Endothelial cell of umbilical vein (primary cell): ENCODE data around the gene BMP2K. TPM values are rescaled to one million over a fixed set of nuclear protein-coding genes. Genes with fewer than 3 reads are reported as not detected.

Experiments
- Bru-seq: library from RNA; stranded (reverse); fragments of 400-500 nt; gene quantifications from one replicate; lab custom pipeline; 2021; lab: Mats Ljungman, UMichigan
- BruChase-seq, 2 experiments: library from RNA; stranded (reverse); fragments of 400-500 nt; gene quantifications; one replicate each; lab custom pipeline; 2021; lab: Mats Ljungman, UMichigan
- BruUV-seq: library from RNA; stranded (reverse); fragments of 400-500 nt; replicated peaks from 2 replicates; lab custom pipeline; 2021; lab: Mats Ljungman, UMichigan
- CTCF ChIA-PET: fragments of 300-600, 350-600 bp; sonication (Branson Sonifier 250); formaldehyde crosslinking; loops from one replicate; lab custom pipeline; 2021; ENCODE audit warnings: antibody characterized with exemption, inconsistent platforms; lab: Charles Lee
- POLR2A ChIA-PET: fragments of 300-600, 350-600 bp; sonication (Branson Sonifier 250); formaldehyde crosslinking; loops from one replicate; lab custom pipeline; 2021; ENCODE audit warnings: antibody characterized with exemption, inconsistent platforms; lab: Charles Lee
- DNase-seq: peaks from one replicate; pipeline ENCODE4 v3.0.0-alpha.2; 2011; ENCODE audit warnings: low read depth, low spot score
- FAIRE-seq: peaks from 2 replicates; lab custom pipeline; 2011; peaks lifted over from hg19 to GRCh38; lab: Jason Lieb, UNC
- H2AFZ ChIP-seq: 2 replicates; pipeline ENCODE4 v1.6.0; 2012; ENCODE audit warnings: low read depth, low read length, control low read depth, inconsistent platforms
- H3K27ac ChIP-seq: 2 replicates; pipeline ENCODE4 v1.5.1; 2011; ENCODE audit warnings: low read depth, mild to moderate bottlenecking, control low read depth, low read length, moderate library complexity; ENCODE audit not compliant: insufficient read depth
- H3K27me3 ChIP-seq, 2 experiments: 2 replicates each; pipeline versions ENCODE4 v1.6.0 to v1.6.1; 2011; ENCODE audit warnings: low read length in 2 of 2, mixed read lengths in 1 of 2; ENCODE audit not compliant: control insufficient read depth in 2 of 2, insufficient read depth in 2 of 2
- H3K36me3 ChIP-seq, 2 experiments: 2 replicates in 1 of 2; 3 replicates in 1 of 2; pipeline ENCODE4 v1.5.1; 2011; ENCODE audit warnings: low read length in 2 of 2, mild to moderate bottlenecking in 1 of 2, moderate library complexity in 1 of 2; ENCODE audit not compliant: control insufficient read depth in 2 of 2, insufficient read depth in 2 of 2; ENCODE audit errors: extremely low read depth in 1 of 2
- H3K4me1 ChIP-seq: 3 replicates; pipeline ENCODE4 v1.5.1; 2011; ENCODE audit warnings: mild to moderate bottlenecking, low read length; ENCODE audit not compliant: control insufficient read depth, insufficient read depth; ENCODE audit errors: extremely low read depth
- H3K4me2 ChIP-seq: 2 replicates; pipeline ENCODE4 v1.6.1; 2011; ENCODE audit warnings: low read length, control low read depth, mixed read lengths; ENCODE audit not compliant: insufficient read depth
- H3K4me3 ChIP-seq, 3 experiments: fragments of 200-600 bp in 1 of 3; sonication (generic), shearing (Covaris generic) in 1 of 3; replicated peaks in 1 of 3; 2 replicates each; pipeline ENCODE4 v1.5.1; 2011 to 2016; ENCODE audit warnings: control low read depth in 3 of 3, low read length in 3 of 3, mild to moderate bottlenecking in 2 of 3, inconsistent platforms in 1 of 3, low read depth in 1 of 3, moderate library complexity in 1 of 3; ENCODE audit not compliant: insufficient read depth in 1 of 3
- H3K79me2 ChIP-seq: 2 replicates; pipeline ENCODE4 v1.6.0; 2012; ENCODE audit warnings: low read length, inconsistent platforms; ENCODE audit not compliant: control insufficient read depth, insufficient read depth
- H3K9ac ChIP-seq: replicated peaks from 2 replicates; pipeline ENCODE3; 2011; ENCODE audit warnings: low read length, control low read depth; ENCODE audit not compliant: insufficient read depth; ENCODE audit errors: extremely low read depth
- H3K9me1 ChIP-seq: replicated peaks from 3 replicates; pipeline ENCODE4 v1.6.0; 2011; ENCODE audit warnings: mild to moderate bottlenecking, low read length; ENCODE audit not compliant: control insufficient read depth, insufficient read depth; ENCODE audit errors: extremely low read depth
- H3K9me3 ChIP-seq: replicated peaks from 2 replicates; pipeline ENCODE4 v1.5.1; 2012; ENCODE audit warnings: low read length, inconsistent platforms; ENCODE audit not compliant: control insufficient read depth, insufficient read depth
- H4K20me1 ChIP-seq: replicated peaks from 2 replicates; pipeline ENCODE3; 2011; ENCODE audit warnings: mild to moderate bottlenecking, low read length; ENCODE audit not compliant: control insufficient read depth, insufficient read depth; ENCODE audit errors: extremely low read depth
- EZH2 ChIP-seq: IDR thresholded peaks from 2 replicates; pipeline ENCODE4 v1.6.1; 2012; ENCODE audit warnings: borderline replicate concordance, low read depth, mild to moderate bottlenecking, moderate library complexity, low read length, inconsistent platforms; ENCODE audit not compliant: severe bottlenecking
- FOS ChIP-seq: IDR thresholded peaks from 2 replicates; pipeline ENCODE4 v1.6.1; 2011; ENCODE audit warnings: mild to moderate bottlenecking, low read length, moderate library complexity, borderline replicate concordance; ENCODE audit not compliant: insufficient read depth
- JUN ChIP-seq: IDR thresholded peaks from 2 replicates; pipeline ENCODE4 v1.6.1; 2011; ENCODE audit warnings: borderline replicate concordance, low read depth; ENCODE audit not compliant: insufficient read length, insufficient read depth
- MYC ChIP-seq: IDR thresholded peaks from one replicate; pipeline ENCODE4 v1.6.1; 2011; ENCODE audit warnings: mild to moderate bottlenecking, low read depth, low read length
- POLR2A ChIP-seq: IDR thresholded peaks from 2 replicates; pipeline ENCODE4 v1.6.1; 2012; ENCODE audit warnings: low read depth, mild to moderate bottlenecking, control low read depth, low read length
- POLR2AphosphoS5 ChIP-seq: IDR thresholded peaks from 2 replicates; pipeline ENCODE4 v1.6.1; 2012; ENCODE audit warnings: low read depth, mild to moderate bottlenecking, control low read depth, low read length, moderate library complexity; ENCODE audit not compliant: insufficient read depth
- dilution Hi-C: fragments of 300-500 bp; cut with MboI; formaldehyde crosslinking; loops from one replicate; pipeline ENCODE4 v1.15.0; 2019; ENCODE audit warnings: low sequenced_read_pairs; ENCODE audit not compliant: extremely low pct_ligation_motif_present
- intact Hi-C: fragments of 100-400 bp; cut with micrococcal nuclease; formaldehyde crosslinking; loops from one replicate; pipeline ENCODE4 v1.10.0; 2022
- long read RNA-seq: library from polyadenylated mRNA; stranded (forward); transcript quantifications from one replicate; pipeline ENCODE4 v2.0.0, GENCODE V29; 2021
- polyA minus RNA-seq, 3 experiments: library from RNA; depleted of rRNA, polyadenylated mRNA; stranded (reverse); fragments of >200 nt; gene quantifications; 1 replicate in 1 of 3; 2 replicates in 2 of 3; pipeline ENCODE4 v1.2.3, GENCODE V29; 2011
- polyA plus RNA-seq, 4 experiments: library from polyadenylated mRNA; depleted of rRNA in 3 of 4; stranded (reverse) in 3 of 4; unstranded in 1 of 4; fragments of >200 nt; gene quantifications; 2 replicates each; pipeline versions ENCODE4 v1.2.1 to v1.2.3, GENCODE V29; 2011 to 2012; ENCODE audit warnings: missing spikeins in 1 of 4
- total RNA-seq: library from RNA; stranded (reverse); gene quantifications from 2 replicates; pipeline ENCODE4 v1.2.3, GENCODE V29; 2021

The BMP2K gene
- total RNA-seq = 37.9 and 38.9 TPM in 2 replicates
- polyA plus RNA-seq = 14.9 and 16.1 TPM in 2 replicates
- 13.1 and 16.8 TPM in 2 replicates for polyA plus RNA-seq (2011; cell fraction: cytosol; rRNA removed)
- polyA plus RNA-seq (2011; cell fraction: nucleus; rRNA removed) = 60.9 and 70.7 TPM in 2 replicates
- 15.3 and 16.1 TPM in 2 replicates for polyA plus RNA-seq (2012)
- polyA minus RNA-seq = 43.5 and 55.3 TPM in 2 replicates
- 10.2 TPM for polyA minus RNA-seq (2011; cell fraction: cytosol; rRNA and poly(A)+ RNA removed)
- polyA minus RNA-seq (2011; cell fraction: nucleus; rRNA and poly(A)+ RNA removed) = 132 and 204 TPM in 2 replicates
- percentile 92 among the genes with signal in this experiment for Bru-seq, nascent RNA
- percentile 69 among the genes with signal in this experiment for BruChase-seq, experiment 1, labeled RNA remaining after a 6-hour chase
- BruChase-seq, experiment 2, labeled RNA remaining after a 2-hour chase = percentile 80 among the genes with signal in this experiment
- long read RNA-seq, transcript BMP2K-204 (14 exons, 3,195 nt) = major isoform, 12 of 44 reads
- long read RNA-seq, partial matches to known transcripts = 8 of 44 reads
- long read RNA-seq, other reads (novel, unspliced or antisense) = 21 of 44 reads

GRCh38 chr4:78776079-78776728 lies at the start of gene BMP2K:
Gene BMP2K (plus strand): TSS chr4:78776350. CDS start chr4:78776544, 194 bp downstream.
- Histone ChIP-seq H3K36me3 (no peaks in the 10 kb centered on the region), H4K20me1 (peaks cover 6% of the 10 kb centered on the region), H3K79me2 (peaks cover 48% of the 10 kb centered on the region), H2AFZ (peak within 1 kb of the TSS; percentile 88), H3K27me3 (no peaks in the 10 kb centered on the region), H3K4me3 (peak within 1 kb of the TSS; percentile 89 to 99 (median 91)), H3K9me1 (no peaks in the 10 kb centered on the region), H3K9me3 (no peaks in the 10 kb centered on the region), H3K9ac (peak within 1 kb of the TSS; percentile 98), H3K4me1 (peaks cover 24% of the 10 kb centered on the region), H3K4me2 (peak within 1 kb of the TSS; percentile 91), H3K27ac (peak within 1 kb of the TSS; percentile 97)
- BruUV-seq = no TSS peak
- DNase-seq (peak; percentile 80), FAIRE-seq (no peak)
- ChIA-PET CTCF (interaction anchor here (0.8 to 2.8 kb wide), 16 partner anchors 11 to 207 kb away, joined by 3 to 28 read pairs (median 4); no protein-coding TSS in a partner anchor), POLR2A (interaction anchor here (0.6 to 1.5 kb wide), 5 partner anchors 8 to 218 kb away, joined by 3 to 6 read pairs (median 4); no protein-coding TSS in a partner anchor)
- intact Hi-C loops = loop anchor here (2.0 to 5.0 kb wide), 4 partner anchors 55 to 913 kb away; partner anchors contain the start of genes ANXA3 and MRPL1
- dilution Hi-C loops = no loop called here
- TF ChIP-seq POLR2AphosphoS5 (peak; percentile 64), FOS (no peak), EZH2 (no peak), POLR2A (peak; percentile 65), JUN (no peak), MYC (no peak)
